ENCODE results near the gene PPIL4.

The PPIL4 gene

GRCh38 chr6:149545754-149546471 is at the start of gene PPIL4:
Gene PPIL4 (minus strand): TSS chr6:149546043. CDS start chr6:149546005, 38 bp downstream.
- in situ Hi-C loops (cut with HindIII; ENCODE audit: low pct_ligation_motif_present, low pct_unique_long_range_greater_than_20kb, low sequenced_read_pairs), result no loop called here
- peak; percentile 92 for DNase-seq

GRCh38 chr6:149593408-149593807 is 47.6 kb upstream of the PPIL4 start:
- in situ Hi-C loops (cut with HindIII; ENCODE audit: low pct_ligation_motif_present, low pct_unique_long_range_greater_than_20kb, low sequenced_read_pairs), result no loop called here
- DNase-seq, result peak; percentile 47

- DNase-seq, result no peak
- in situ Hi-C loops (cut with HindIII; ENCODE audit: low pct_ligation_motif_present, low pct_unique_long_range_greater_than_20kb, low sequenced_read_pairs), result no loop called here
Measured at GRCh38 chr6:149592983-149593382, 47.1 kb upstream of the PPIL4 start.

- no peak for DNase-seq
- in situ Hi-C loops (cut with HindIII; ENCODE audit: low pct_ligation_motif_present, low pct_unique_long_range_greater_than_20kb, low sequenced_read_pairs), result no loop called here
Measured at GRCh38 chr6:149586149-149586548, 40.3 kb upstream of the PPIL4 start.

- in situ Hi-C loops (cut with HindIII; ENCODE audit: low pct_ligation_motif_present, low pct_unique_long_range_greater_than_20kb, low sequenced_read_pairs), result no loop called here
- no peak for DNase-seq
Measured at GRCh38 chr6:149581349-149581748, 35.5 kb upstream of the PPIL4 start.

GRCh38 chr6:149580880-149581279 is 35.0 kb upstream of the PPIL4 start:
- DNase-seq, result no peak
- in situ Hi-C loops (cut with HindIII; ENCODE audit: low pct_ligation_motif_present, low pct_unique_long_range_greater_than_20kb, low sequenced_read_pairs), result no loop called here

- in situ Hi-C loops (cut with HindIII; ENCODE audit: low pct_ligation_motif_present, low pct_unique_long_range_greater_than_20kb, low sequenced_read_pairs), result no loop called here
- DNase-seq, result no peak
Measured at GRCh38 chr6:149567945-149568585, 22.2 kb upstream of the PPIL4 start.

GRCh38 chr6:149567194-149567586 is 21.3 kb upstream of the PPIL4 start:
- no peak for DNase-seq
- in situ Hi-C loops (cut with HindIII; ENCODE audit: low pct_ligation_motif_present, low pct_unique_long_range_greater_than_20kb, low sequenced_read_pairs), result no loop called here

- peak; percentile 53 for DNase-seq
- in situ Hi-C loops (cut with HindIII; ENCODE audit: low pct_ligation_motif_present, low pct_unique_long_range_greater_than_20kb, low sequenced_read_pairs), result no loop called here
Measured at GRCh38 chr6:149566410-149567193, 20.8 kb upstream of the PPIL4 start.

GRCh38 chr6:149565527-149566409 is 19.9 kb upstream of the PPIL4 start, which contains the start of gene GINM1:
Gene GINM1 (plus strand): TSS chr6:149566375. CDS start chr6:149566415, 40 bp downstream.
- in situ Hi-C loops (cut with HindIII; ENCODE audit: low pct_ligation_motif_present, low pct_unique_long_range_greater_than_20kb, low sequenced_read_pairs), result no loop called here
- peak; percentile 92 for DNase-seq

GRCh38 chr6:149563928-149564325 is 18.1 kb upstream of the PPIL4 start:
- in situ Hi-C loops (cut with HindIII; ENCODE audit: low pct_ligation_motif_present, low pct_unique_long_range_greater_than_20kb, low sequenced_read_pairs), result no loop called here
- DNase-seq, result no peak

- DNase-seq, result peak; percentile 25
- in situ Hi-C loops (cut with HindIII; ENCODE audit: low pct_ligation_motif_present, low pct_unique_long_range_greater_than_20kb, low sequenced_read_pairs), result no loop called here
Measured at GRCh38 chr6:149563203-149563927, 17.5 kb upstream of the PPIL4 start.

- peak; percentile 35 for DNase-seq
Measured at GRCh38 chr6:149560736-149561135, 14.9 kb upstream of the PPIL4 start.

GRCh38 chr6:149559389-149559788 is 13.5 kb upstream of the PPIL4 start:
- DNase-seq, result no peak
- in situ Hi-C loops (cut with HindIII; ENCODE audit: low pct_ligation_motif_present, low pct_unique_long_range_greater_than_20kb, low sequenced_read_pairs), result no loop called here

More at GRCh38 chr6:149560736-149561135, 14.9 kb upstream of the PPIL4 start:
- in situ Hi-C loops (cut with HindIII; ENCODE audit: low pct_ligation_motif_present, low pct_unique_long_range_greater_than_20kb, low sequenced_read_pairs), result no loop called here

- no peak for DNase-seq
- in situ Hi-C loops (cut with HindIII; ENCODE audit: low pct_ligation_motif_present, low pct_unique_long_range_greater_than_20kb, low sequenced_read_pairs), result no loop called here
Measured at GRCh38 chr6:149558029-149558428, 12.2 kb upstream of the PPIL4 start.

GRCh38 chr6:149551920-149552319 is 6.1 kb upstream of the PPIL4 start:
- in situ Hi-C loops (cut with HindIII; ENCODE audit: low pct_ligation_motif_present, low pct_unique_long_range_greater_than_20kb, low sequenced_read_pairs), result no loop called here
- no peak for DNase-seq

- peak; percentile 58 for DNase-seq
- in situ Hi-C loops (cut with HindIII; ENCODE audit: low pct_ligation_motif_present, low pct_unique_long_range_greater_than_20kb, low sequenced_read_pairs), result no loop called here
Measured at GRCh38 chr6:149545258-149545753, 537 bp downstream of the PPIL4 start.
